Ureter (tissue), 1 donor: ENCODE measurements around the gene NFIL3. TPM values are rescaled to one million over a fixed set of nuclear protein-coding genes. Genes with fewer than 3 reads are reported as not detected.

ENCODE experiments used
- DNase-seq: peaks from one replicate; pipeline ENCODE4 v3.0.0-alpha.2; 2020; ENCODE audit warnings: low spot score
- total RNA-seq: library from RNA; stranded (reverse); gene quantifications from one replicate; pipeline ENCODE4 v1.2.4, GENCODE V29; 2023
- donor health status: DM: yes; HTN: yes; CAD: no.

Gene NFIL3
- total RNA-seq, 1 donor from 2014 or later = 39.6 TPM

GRCh38 chr9:91360551-91361290 is 62.9 kb downstream of the NFIL3 start:
- DNase-seq = no peak

GRCh38 chr9:91359734-91360470 is 63.7 kb downstream of the NFIL3 start:
- no peak for DNase-seq

GRCh38 chr9:91359083-91359482 is 64.5 kb downstream of the NFIL3 start:
- DNase-seq = no peak

Other genes with a start within 250 kb of the NFIL3 start
- gene AUH, start 61.9 kb downstream of the NFIL3 start, total RNA-seq = 24.6 TPM